Fibroblast of pulmonary artery (primary cell): Measurements from ENCODE around the gene AXDND1.

Source experiments
- DNase-seq: peaks from one replicate; pipeline ENCODE4 v3.0.0-alpha.2; 2010; ENCODE audit warnings: low read depth
- H3K4me3 ChIP-seq: replicated peaks from 2 replicates; pipeline ENCODE4 v1.5.1; 2011; ENCODE audit warnings: low read depth, mild to moderate bottlenecking, control low read depth, low read length, moderate library complexity
- CTCF ChIP-seq: IDR thresholded peaks from 2 replicates; pipeline ENCODE4 v1.5.1; 2011; ENCODE audit warnings: mild to moderate bottlenecking, control low read depth, low read length, inconsistent platforms; ENCODE audit errors: missing control alignments

AXDND1 gene

GRCh38 chr1:179548666-179549367, 183.0 kb downstream of the AXDND1 start:
- H3K4me3 ChIP-seq: no peak overlapping the region
- no peak for DNase-seq
- no peak for TF ChIP-seq CTCF

- TF ChIP-seq CTCF: no peak
- no peak for DNase-seq
- H3K4me3 ChIP-seq: no peak overlapping the region
These were observed 183.6 kb downstream of the AXDND1 start for GRCh38 chr1:179549368-179549700.

GRCh38 chr1:179550746-179551682, 185.2 kb downstream of the AXDND1 start:
- peak overlapping the region; percentile 12 for H3K4me3 ChIP-seq
- peak; percentile 92 for DNase-seq
- no peak for TF ChIP-seq CTCF

- TF ChIP-seq CTCF: no peak
- no peak overlapping the region for H3K4me3 ChIP-seq
- DNase-seq: no peak
These were observed 188.7 kb downstream of the AXDND1 start for GRCh38 chr1:179554427-179554826.

GRCh38 chr1:179558078-179558477, 192.3 kb downstream of the AXDND1 start:
- DNase-seq: no peak
- no peak overlapping the region for H3K4me3 ChIP-seq
- no peak for TF ChIP-seq CTCF

GRCh38 chr1:179575497-179576314, 209.9 kb downstream of the AXDND1 start, which contains the start of gene NPHS2:
TSS of gene NPHS2 (minus strand) at chr1:179575948. CDS start at chr1:179575864, 84 bp downstream.
- no peak for DNase-seq
- TF ChIP-seq CTCF: no peak
- H3K4me3 ChIP-seq: no peak within 1 kb of the TSS
